ENCODE measurements around the gene TRIM10. TPM values are rescaled to one million over a fixed set of nuclear protein-coding genes. Genes with fewer than 3 reads are reported as not detected.

The TRIM10 gene
- total RNA-seq, 3 donors from 2014 or later (not counting 1 experiment from before 2014, with no cell fraction given), result not detected

- H3K4me3 ChIP-seq (ENCODE audit: low read length), result no peak within 1 kb of the TSS
- H3K27me3 ChIP-seq (ENCODE audit: control insufficient read depth, insufficient read depth, low read length), result peaks cover 5% of the 10 kb centered on the region
- intact Hi-C loops (cut with micrococcal nuclease), result no loop called here
- Mint-ChIP-seq H3K4me3 (no peak within 1 kb of the TSS), H3K4me1 (no peaks in the 10 kb centered on the region), H3K9me3 (no peaks in the 10 kb centered on the region), H3K27me3 (ENCODE audit: low read depth in 2 of 2) (peaks cover 16 to 40% of the 10 kb centered on the region in 2 donors), H3K36me3 (no peaks in the 10 kb centered on the region), H3K27ac (no peak within 1 kb of the TSS)
- DNase-seq, result peak in 1 of 2 donors; percentile 46
- no peaks in the 10 kb centered on the region for H3K9me3 ChIP-seq (ENCODE audit: control insufficient read depth, insufficient read depth, low read length)
- no peak for TF ChIP-seq CTCF (IDR thresholded peaks at IDR 0.05)
- no peaks in the 10 kb centered on the region for H3K4me1 ChIP-seq (ENCODE audit: control insufficient read depth, insufficient read depth, low read length)
- no peak within 1 kb of the TSS for H3K27ac ChIP-seq (ENCODE audit: low read length)
- no peak for ATAC-seq
- WGBS (ENCODE audit: insufficient coverage), result 77% methylated on average over 31 of the region's 31 CpGs
- H3K36me3 ChIP-seq (ENCODE audit: control insufficient read depth, insufficient read depth, low read length), result no peaks in the 10 kb centered on the region
These were observed 2.3 kb upstream of the TRIM10 start, which contains the start of gene TRIM15 for GRCh38 chr6:30163090-30163917. Gene TRIM15, plus strand, starts transcription at chr6:30163546. Its CDS starts 139 bp downstream, at chr6:30163685.

- Histone ChIP-seq H3K4me1 (ENCODE audit: control insufficient read depth, insufficient read depth, low read length) (no peaks in the 10 kb centered on the region), H3K9me3 (ENCODE audit: control insufficient read depth, insufficient read depth, low read length) (no peaks in the 10 kb centered on the region), H3K36me3 (ENCODE audit: control insufficient read depth, insufficient read depth, low read length) (no peaks in the 10 kb centered on the region), H3K27me3 (ENCODE audit: control insufficient read depth, insufficient read depth, low read length) (peaks cover 2% of the 10 kb centered on the region), H3K27ac (ENCODE audit: low read length) (no peak overlapping the region), H3K4me3 (ENCODE audit: low read length) (no peak overlapping the region)
- H3K36me3 Mint-ChIP-seq, result no peaks in the 10 kb centered on the region
- DNase-seq (no peak), ATAC-seq (no peak)
- no peak overlapping the region for H3K4me3 Mint-ChIP-seq
- 85% methylated on average over 8 of the region's 12 CpGs for WGBS (ENCODE audit: insufficient coverage)
- no peaks in the 10 kb centered on the region for H3K9me3 Mint-ChIP-seq
- peaks cover 10 to 37% of the 10 kb centered on the region in 2 donors for H3K27me3 Mint-ChIP-seq (ENCODE audit: low read depth in 2 of 2)
- intact Hi-C loops (cut with micrococcal nuclease), result no loop called here
- TF ChIP-seq CTCF (IDR thresholded peaks at IDR 0.05), result no peak
- no peaks in the 10 kb centered on the region for H3K4me1 Mint-ChIP-seq
- no peak overlapping the region for H3K27ac Mint-ChIP-seq
These were observed 1.5 kb upstream of the TRIM10 start for GRCh38 chr6:30162265-30163089.

GRCh38 chr6:30160008-30160784, 815 bp downstream of the TRIM10 start:
- H3K9me3 ChIP-seq (ENCODE audit: control insufficient read depth, insufficient read depth, low read length), result no peaks in the 10 kb centered on the region
- no peak overlapping the region for H3K4me3 ChIP-seq (ENCODE audit: low read length)
- H3K36me3 ChIP-seq (ENCODE audit: control insufficient read depth, insufficient read depth, low read length), result no peaks in the 10 kb centered on the region
- H3K27me3 Mint-ChIP-seq (ENCODE audit: low read depth in 2 of 2), result peaks cover 16 to 36% of the 10 kb centered on the region in 2 donors
- H3K4me1 ChIP-seq (ENCODE audit: control insufficient read depth, insufficient read depth, low read length), result no peaks in the 10 kb centered on the region
- H3K27ac ChIP-seq (ENCODE audit: low read length), result no peak overlapping the region
- no peak overlapping the region for H3K4me3 Mint-ChIP-seq
- no peaks in the 10 kb centered on the region for H3K36me3 Mint-ChIP-seq
- DNase-seq (no peak), ATAC-seq (no peak)
- H3K27ac Mint-ChIP-seq, result no peak overlapping the region
- TF ChIP-seq CTCF (IDR thresholded peaks at IDR 0.05), result no peak
- intact Hi-C loops (cut with micrococcal nuclease), result no loop called here
- no peaks in the 10 kb centered on the region for H3K4me1 Mint-ChIP-seq
- H3K27me3 ChIP-seq (ENCODE audit: control insufficient read depth, insufficient read depth, low read length), result peaks cover 5% of the 10 kb centered on the region
- WGBS (ENCODE audit: insufficient coverage), result 92% methylated on average over 17 of the region's 17 CpGs
- H3K9me3 Mint-ChIP-seq, result no peaks in the 10 kb centered on the region
